HEK293T (cell line): ENCODE data around the gene FXYD4.
A peak's percentile ranks its signal among the peaks of the same experiment; 100 is the strongest.

Experiments used
- CTCF ChIA-PET: fragments of 350-600 bp; formaldehyde crosslinking; extraction: SDS; loops from one replicate; lab custom pipeline; 2021; ENCODE audit warnings: antibody characterized with exemption, inconsistent platforms; lab: Yijun Ruan, JAX
- POLR2A ChIA-PET: fragments of 350-600 bp; formaldehyde crosslinking; extraction: SDS; loops from one replicate; lab custom pipeline; 2020; ENCODE audit warnings: antibody characterized with exemption, inconsistent platforms; lab: Yijun Ruan, JAX
- DNase-seq: peaks from one replicate; pipeline ENCODE4 v3.0.0; 2012; ENCODE audit warnings: mixed read lengths; ENCODE audit errors: extremely low spot score
- ARNT ChIP-seq: fragments of 450-650 bp; IDR thresholded peaks from 2 replicates; pipeline ENCODE4 v1.6.1; 2017; ENCODE audit warnings: mild to moderate bottlenecking
- BHLHE40 ChIP-seq: fragments of 450-650 bp; IDR thresholded peaks from 2 replicates; pipeline ENCODE4 v1.6.1; 2016; ENCODE audit warnings: mild to moderate bottlenecking, moderate library complexity, borderline replicate concordance
- CTBP1 ChIP-seq: fragments of 450-650 bp; IDR thresholded peaks from 2 replicates; pipeline ENCODE4 v1.6.1; 2016; ENCODE audit warnings: borderline replicate concordance
- ELF4 ChIP-seq: fragments of 450-650 bp; IDR thresholded peaks from 2 replicates; pipeline ENCODE4 v1.6.1; 2017; ENCODE audit warnings: antibody characterized with exemption
- FOXA1 ChIP-seq: fragments of 450-650 bp; IDR thresholded peaks from 2 replicates; pipeline ENCODE4 v1.6.1; 2016; ENCODE audit warnings: mild to moderate bottlenecking
- FOXK2 ChIP-seq: fragments of 450-650 bp; IDR thresholded peaks from 2 replicates; pipeline ENCODE4 v1.6.1; 2016; ENCODE audit warnings: mild to moderate bottlenecking
- FOXM1 ChIP-seq: fragments of 450-650 bp; IDR thresholded peaks from 2 replicates; pipeline ENCODE4 v1.6.1; 2017; ENCODE audit warnings: mild to moderate bottlenecking, borderline replicate concordance
- HDGF ChIP-seq: fragments of 450-650 bp; IDR thresholded peaks from 2 replicates; pipeline ENCODE4 v1.6.1; 2017; ENCODE audit warnings: antibody characterized with exemption, borderline replicate concordance
- L3MBTL2 ChIP-seq: fragments of 450-650 bp; conservative IDR thresholded peaks from 2 replicates; pipeline ENCODE4 v1.6.1; 2016; ENCODE audit warnings: mild to moderate bottlenecking
- LEF1 ChIP-seq: fragments of 450-650 bp; IDR thresholded peaks from 2 replicates; pipeline ENCODE4 v1.6.1; 2017; ENCODE audit warnings: mild to moderate bottlenecking, borderline replicate concordance
- NFRKB ChIP-seq: fragments of 450-650 bp; IDR thresholded peaks from 2 replicates; pipeline ENCODE4 v1.6.1; 2016; ENCODE audit warnings: mild to moderate bottlenecking, moderate library complexity
- SP1 ChIP-seq: fragments of 450-650 bp; IDR thresholded peaks from 2 replicates; pipeline ENCODE4 v1.6.1; 2017
- SUZ12 ChIP-seq: fragments of 450-650 bp; IDR thresholded peaks from 2 replicates; pipeline ENCODE4 v1.6.1; 2016; ENCODE audit warnings: mild to moderate bottlenecking
- TARDBP ChIP-seq: fragments of 450-650 bp; IDR thresholded peaks from 2 replicates; pipeline ENCODE4 v1.6.1; 2016
- ZNF384 ChIP-seq: fragments of 450-650 bp; IDR thresholded peaks from 2 replicates; pipeline ENCODE4 v1.6.1; 2016
- TF ChIP-seq, protein P1 (sequence below): fragments of 450-650 bp; IDR thresholded peaks from 2 replicates; pipeline ENCODE4 v1.6.1; 2016

FXYD4 gene

DNA sequence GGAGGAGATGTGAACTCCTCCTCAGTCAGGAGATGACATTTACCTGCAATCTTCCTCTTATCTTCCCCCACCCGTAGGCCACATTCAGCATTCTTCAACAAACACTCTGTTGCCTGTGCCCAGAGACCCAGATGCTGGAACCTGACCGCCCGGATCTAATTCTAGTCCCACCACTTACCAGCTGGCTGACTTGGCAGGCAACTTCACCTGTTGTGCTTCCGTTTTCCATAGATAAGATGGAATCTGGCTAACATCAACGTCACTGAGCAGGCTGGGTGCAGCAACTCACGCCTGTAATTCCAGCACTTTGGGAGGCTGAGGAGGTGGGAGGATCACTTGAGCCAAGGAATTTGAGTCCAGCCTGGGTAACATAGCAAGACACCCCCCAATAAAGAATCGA is 21.3 kb upstream of the FXYD4 start:
- POLR2A ChIA-PET = no interaction called here
- CTCF ChIA-PET = interaction anchor here (2.9 kb wide), 1 partner anchor 58 kb away, joined by 15 read pairs; no protein-coding TSS in a partner anchor
- TF ChIP-seq HDGF (no peak), L3MBTL2 (no peak), SP1 (no peak), ARNT (no peak), CTBP1 (no peak), BHLHE40 (no peak), SUZ12 (no peak), ELF4 (no peak), ZNF384 (no peak)
- TF ChIP-seq, protein P1, sequence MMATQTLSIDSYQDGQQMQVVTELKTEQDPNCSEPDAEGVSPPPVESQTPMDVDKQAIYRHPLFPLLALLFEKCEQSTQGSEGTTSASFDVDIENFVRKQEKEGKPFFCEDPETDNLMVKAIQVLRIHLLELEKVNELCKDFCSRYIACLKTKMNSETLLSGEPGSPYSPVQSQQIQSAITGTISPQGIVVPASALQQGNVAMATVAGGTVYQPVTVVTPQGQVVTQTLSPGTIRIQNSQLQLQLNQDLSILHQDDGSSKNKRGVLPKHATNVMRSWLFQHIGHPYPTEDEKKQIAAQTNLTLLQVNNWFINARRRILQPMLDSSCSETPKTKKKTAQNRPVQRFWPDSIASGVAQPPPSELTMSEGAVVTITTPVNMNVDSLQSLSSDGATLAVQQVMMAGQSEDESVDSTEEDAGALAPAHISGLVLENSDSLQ = no peak
- no peak for DNase-seq

DNA sequence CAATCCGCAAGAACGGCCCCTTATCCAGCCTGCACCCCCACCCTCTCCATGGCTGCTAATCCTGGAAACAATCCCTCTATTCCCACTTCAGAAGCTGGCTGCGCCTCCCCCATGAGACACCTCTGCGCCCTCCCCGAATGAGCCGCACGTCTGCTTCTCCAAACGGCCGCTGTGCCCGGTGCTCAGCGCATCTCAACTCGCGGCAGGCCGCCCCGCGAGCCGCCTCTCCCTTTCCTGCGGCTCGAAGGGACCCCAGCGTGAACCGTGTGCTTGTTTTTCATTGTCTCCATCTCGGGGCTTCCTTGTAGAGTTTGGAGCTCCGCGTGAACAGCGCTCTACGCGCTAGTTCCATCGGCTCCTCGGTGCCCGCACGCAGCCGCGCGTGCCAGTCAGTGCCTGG is 20.8 kb upstream of the FXYD4 start:
- DNase-seq = no peak
- TF ChIP-seq NFRKB = no peak
- no peak for TF ChIP-seq FOXK2
- TF ChIP-seq, protein P1 = no peak
- ChIA-PET POLR2A (no interaction called here), CTCF (no interaction called here)

DNA sequence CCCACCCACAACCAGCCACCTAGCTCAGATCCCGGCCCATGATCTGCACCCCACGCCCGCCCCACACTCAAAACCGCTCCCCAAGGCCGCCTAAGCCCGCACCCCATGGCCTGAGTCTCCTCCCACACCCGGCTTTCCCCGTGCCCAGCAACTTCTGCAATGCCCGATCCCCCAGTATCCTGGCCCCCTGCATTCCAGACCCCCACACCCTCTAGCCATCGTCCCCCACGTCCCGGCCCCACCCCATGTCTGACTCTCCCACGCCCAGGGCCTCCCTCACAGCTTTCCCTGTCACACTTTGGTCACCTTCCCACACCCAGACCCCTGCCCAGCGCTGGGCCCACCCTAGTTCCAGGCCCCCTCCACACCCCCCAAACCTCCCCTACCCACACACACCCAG is 20.1 kb upstream of the FXYD4 start:
- POLR2A ChIA-PET = no interaction called here
- CTCF ChIA-PET = interaction anchor here (0.6 kb wide), 1 partner anchor 332 kb away, joined by 4 read pairs; no protein-coding TSS in a partner anchor
- TF ChIP-seq SUZ12 (no peak), ARNT (no peak), FOXK2 (no peak), NFRKB (no peak), FOXM1 (no peak), LEF1 (no peak), L3MBTL2 (no peak)
- TF ChIP-seq, protein P1 = no peak
- no peak for DNase-seq

DNA sequence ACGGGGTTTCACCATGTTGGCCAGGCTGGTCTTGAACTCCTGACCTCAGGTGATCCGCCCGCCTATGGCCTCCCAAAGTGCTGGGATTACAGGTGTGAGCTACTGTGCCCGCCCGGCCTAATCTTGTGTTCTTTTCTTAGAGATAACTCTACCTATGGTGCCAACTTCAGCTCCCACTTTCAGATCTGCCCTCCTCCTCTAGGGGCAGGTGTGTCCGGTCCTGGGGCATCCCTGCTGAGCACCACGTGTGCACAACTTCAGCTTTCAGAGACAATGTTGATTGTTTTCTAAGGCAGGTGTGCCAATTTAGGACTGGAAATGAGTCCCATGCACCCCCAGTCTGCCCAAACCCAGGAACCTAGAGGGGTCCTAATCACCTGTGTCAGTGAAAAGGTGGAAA is 18.5 kb upstream of the FXYD4 start:
- ChIA-PET CTCF (interaction anchor here (0.6 to 1.1 kb wide), 2 partner anchors 151 to 182 kb away, joined by 3 read pairs; no protein-coding TSS in a partner anchor), POLR2A (no interaction called here)
- DNase-seq = no peak
- TF ChIP-seq BHLHE40 (no peak), FOXM1 (no peak), ELF4 (no peak), FOXK2 (no peak), ZNF384 (no peak), HDGF (no peak), ARNT (no peak), FOXA1 (no peak), LEF1 (no peak), SUZ12 (no peak), L3MBTL2 (no peak), TARDBP (no peak), CTBP1 (no peak), SP1 (no peak), NFRKB (no peak)
- TF ChIP-seq, protein P1 = no peak

DNA sequence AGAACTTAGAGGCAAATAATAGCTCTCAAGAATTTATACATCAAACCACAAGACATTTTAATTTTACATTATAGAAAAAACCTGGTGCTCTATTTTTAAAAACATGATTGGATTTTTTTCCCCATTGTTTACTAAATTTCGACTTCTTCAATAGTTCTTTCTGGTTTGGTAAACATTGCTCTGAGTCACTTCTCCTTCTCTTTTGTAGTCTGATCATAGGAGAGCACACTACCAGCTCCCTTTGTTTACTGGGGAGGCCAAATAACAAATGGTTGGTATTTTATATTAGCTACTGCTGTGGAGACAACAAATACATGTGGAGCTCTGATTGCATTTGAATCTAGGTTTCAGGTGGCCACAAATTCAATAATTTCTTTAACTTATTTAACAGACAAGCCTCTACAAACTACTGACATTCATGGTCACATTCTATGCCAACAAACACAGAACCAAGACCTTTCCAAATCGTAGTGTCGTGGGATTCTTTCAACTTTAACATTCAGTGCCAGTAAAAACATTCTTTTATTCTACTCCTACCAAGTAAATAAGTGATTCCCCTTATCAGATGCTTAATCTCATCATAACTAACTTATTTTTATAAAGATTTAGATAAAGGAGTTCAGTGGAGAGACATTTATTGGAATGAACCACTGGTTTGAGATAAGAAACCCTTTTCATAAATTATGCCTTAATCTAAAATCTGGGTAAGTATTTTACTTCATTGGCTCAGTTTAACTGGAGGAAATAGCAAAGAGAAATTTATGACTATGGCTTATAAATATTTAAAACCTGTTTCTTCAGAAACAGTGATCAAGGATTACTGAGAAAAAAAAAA is 17.7 kb upstream of the FXYD4 start:
- TF ChIP-seq LEF1 (no peak), NFRKB (no peak), TARDBP (no peak), ARNT (no peak), SP1 (no peak), SUZ12 (no peak)
- DNase-seq = no peak
- POLR2A ChIA-PET = interaction anchor here (1.1 kb wide), 1 partner anchor 44 kb away, joined by 3 read pairs; no protein-coding TSS in a partner anchor
- CTCF ChIA-PET = interaction anchor here (0.6 to 1.1 kb wide), 6 partner anchors 61 to 187 kb away, joined by 3 to 5 read pairs (median 3); no protein-coding TSS in a partner anchor

DNA sequence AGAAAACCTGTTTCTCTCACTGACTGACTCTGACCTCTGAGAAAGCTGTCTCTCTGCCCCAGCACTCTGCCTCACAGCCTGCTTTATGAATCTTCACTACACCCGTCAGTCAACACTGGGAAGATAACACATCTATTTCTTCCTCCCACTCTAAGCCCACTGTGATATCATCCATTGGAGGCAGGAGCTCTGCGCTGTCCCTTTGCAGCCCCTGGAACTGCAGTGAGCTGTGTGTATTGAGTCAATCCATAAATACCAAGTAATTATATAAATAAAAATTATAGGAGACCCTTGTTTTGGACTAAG is 17.2 kb upstream of the FXYD4 start:
- ChIA-PET POLR2A (interaction anchor here (1.1 kb wide), 1 partner anchor 44 kb away, joined by 3 read pairs; no protein-coding TSS in a partner anchor), CTCF (interaction anchor here (0.7 kb wide), 3 partner anchors 61 to 187 kb away, joined by 3 to 5 read pairs (median 4); no protein-coding TSS in a partner anchor)
- DNase-seq = no peak
- TF ChIP-seq FOXK2 (no peak), ZNF384 (no peak), FOXA1 (no peak), FOXM1 (no peak), BHLHE40 (no peak), TARDBP (no peak), CTBP1 (no peak)
- TF ChIP-seq, protein P1 = peak; percentile 15; the same call in 1 of the 2 replicates
